Breast epithelium (tissue), 4 donors: Measurements from ENCODE around the gene DNASE1L1. TPM values are rescaled to one million over a fixed set of nuclear protein-coding genes. Genes with fewer than 3 reads are reported as not detected.

ENCODE experiments used
- DNase-seq, 2 donors: peaks; one replicate each; pipeline ENCODE4 v3.0.0-alpha.2; 2019; ENCODE audit warnings: low spot score in 2 of 2
- H3K27ac ChIP-seq, 2 donors: fragments of 200-600 bp; sonication (generic) in 1 of 2; one replicate each; pipeline ENCODE4 v1.5.1; 2016 to 2019; ENCODE audit warnings: mild to moderate bottlenecking in 1 of 2
- H3K27me3 ChIP-seq, 2 donors: fragments of 200-600 bp; sonication (generic) in 1 of 2; one replicate each; pipeline versions ENCODE4 v1.5.1 to v1.6.0; 2017 to 2019; ENCODE audit warnings: control low read depth in 1 of 2, mild to moderate bottlenecking in 1 of 2
- H3K36me3 ChIP-seq: fragments of 200-600 bp; one replicate; pipeline ENCODE4 v1.5.1; 2019
- H3K4me1 ChIP-seq, 2 donors: fragments of 200-600 bp; sonication (generic); one replicate each; pipeline ENCODE4 v1.5.1; 2016 to 2019; ENCODE audit warnings: control low read depth in 1 of 2
- H3K4me3 ChIP-seq, 3 donors: fragments of 200-600 bp; sonication (generic); 1 replicate in 2 of 3; 2 replicates in 1 of 3; pipeline ENCODE4 v1.5.1; 2016 to 2019; ENCODE audit warnings: mild to moderate bottlenecking in 3 of 3, moderate library complexity in 2 of 3
- H3K9me3 ChIP-seq, 2 donors: fragments of 200-600 bp; sonication (generic) in 1 of 2; one replicate each; pipeline ENCODE4 v1.5.1; 2016 to 2019; ENCODE audit warnings: control low read depth in 1 of 2
- CTCF ChIP-seq, 3 donors: fragments of 450-650 bp; IDR thresholded peaks; one replicate each; pipeline ENCODE4 v1.5.1; 2016 to 2017; ENCODE audit warnings: antibody characterized with exemption in 3 of 3, mild to moderate bottlenecking in 3 of 3, moderate library complexity in 3 of 3
- POLR2A ChIP-seq: fragments of 450-650 bp; IDR thresholded peaks from one replicate; pipeline ENCODE4 v1.6.1; 2016; ENCODE audit warnings: antibody characterized with exemption, mild to moderate bottlenecking, moderate library complexity
- POLR2AphosphoS5 ChIP-seq, 3 donors: sonication (generic); formaldehyde crosslinking; IDR thresholded peaks; one replicate each; pipeline ENCODE4 v1.6.1; 2017; ENCODE audit warnings: antibody characterized with exemption in 3 of 3
- intact Hi-C: fragments of 100-400 bp; cut with DNase I; formaldehyde crosslinking; loops from one replicate; pipeline ENCODE4 v1.15.1; 2023; ENCODE audit warnings: low total_unique reads
- total RNA-seq, 3 donors: library from RNA; depleted of rRNA; stranded (reverse); fragments of >200 nt; gene quantifications; one replicate each; pipeline ENCODE4 v1.1.0, GENCODE V29; 2016

Gene DNASE1L1
- total RNA-seq, 3 donors from 2014 or later = 26.2 to 44.3 (median 26.9) TPM

- Histone ChIP-seq H3K9me3 (no peaks in the 10 kb centered on the region), H3K27ac (no peak overlapping the region), H3K27me3 (peaks cover 0 to 17% of the 10 kb centered on the region in 2 donors), H3K4me1 (no peaks in the 10 kb centered on the region), H3K4me3 (no peak overlapping the region), H3K36me3 (no peaks in the 10 kb centered on the region)
- intact Hi-C loops = no loop called here
- no peak for DNase-seq
- TF ChIP-seq CTCF (IDR thresholded peaks at IDR 0.05) (no peak), POLR2AphosphoS5 (IDR thresholded peaks at IDR 0.05) (no peak), POLR2A (no peak)
Measured at GRCh38 chrX:154419688-154420401, 10.8 kb upstream of the DNASE1L1 start.

- intact Hi-C loops = no loop called here
- Histone ChIP-seq H3K4me1 (no peaks in the 10 kb centered on the region), H3K27ac (no peak overlapping the region), H3K27me3 (peaks cover 0 to 17% of the 10 kb centered on the region in 2 donors), H3K4me3 (no peak overlapping the region), H3K36me3 (no peaks in the 10 kb centered on the region), H3K9me3 (no peaks in the 10 kb centered on the region)
- no peak for DNase-seq
- TF ChIP-seq POLR2AphosphoS5 (IDR thresholded peaks at IDR 0.05) (no peak), POLR2A (no peak), CTCF (IDR thresholded peaks at IDR 0.05) (no peak)
Measured at GRCh38 chrX:154419189-154419588, 10.1 kb upstream of the DNASE1L1 start.

- Histone ChIP-seq H3K9me3 (no peaks in the 10 kb centered on the region), H3K36me3 (no peaks in the 10 kb centered on the region), H3K4me3 (no peak overlapping the region), H3K27ac (no peak overlapping the region), H3K27me3 (peaks cover 0 to 30% of the 10 kb centered on the region in 2 donors), H3K4me1 (no peaks in the 10 kb centered on the region)
- intact Hi-C loops = no loop called here
- DNase-seq = no peak
- no peak for TF ChIP-seq CTCF (IDR thresholded peaks at IDR 0.05)
- no peak for TF ChIP-seq POLR2AphosphoS5 (IDR thresholded peaks at IDR 0.05)
- TF ChIP-seq POLR2A = no peak
Measured at GRCh38 chrX:154417157-154417556, 8.1 kb upstream of the DNASE1L1 start.

- no peak for TF ChIP-seq POLR2A
- TF ChIP-seq POLR2AphosphoS5 (IDR thresholded peaks at IDR 0.05) = no peak
- TF ChIP-seq CTCF (IDR thresholded peaks at IDR 0.05) = no peak
- Histone ChIP-seq H3K27ac (peak overlapping the region in 1 of 2 donors; percentile 97), H3K27me3 (peaks cover 0 to 33% of the 10 kb centered on the region in 2 donors), H3K4me3 (no peak overlapping the region), H3K36me3 (no peaks in the 10 kb centered on the region), H3K9me3 (no peaks in the 10 kb centered on the region), H3K4me1 (no peaks in the 10 kb centered on the region)
- no peak for DNase-seq
- intact Hi-C loops = no loop called here
Measured at GRCh38 chrX:154413142-154413541, 4.1 kb upstream of the DNASE1L1 start.

- no peak for TF ChIP-seq CTCF (IDR thresholded peaks at IDR 0.05)
- TF ChIP-seq POLR2A = no peak
- TF ChIP-seq POLR2AphosphoS5 (IDR thresholded peaks at IDR 0.05) = no peak
- intact Hi-C loops = no loop called here
- peak overlapping the region; percentile 66 to 88 (median 72) for H3K4me3 ChIP-seq
Measured at GRCh38 chrX:154412468-154412867, 3.4 kb upstream of the DNASE1L1 start.

More at GRCh38 chrX:154412468-154412867, 3.4 kb upstream of the DNASE1L1 start:
- peaks cover 0 to 30% of the 10 kb centered on the region in 2 donors for H3K27me3 ChIP-seq
- H3K4me1 ChIP-seq = no peaks in the 10 kb centered on the region
- H3K36me3 ChIP-seq = no peaks in the 10 kb centered on the region
- DNase-seq = no peak
- peak overlapping the region; percentile 94 to 97 for H3K27ac ChIP-seq
- H3K9me3 ChIP-seq = no peaks in the 10 kb centered on the region
